HG03558 (cell line): Measurements from ENCODE around the gene MMP10.
"Not testable (repeated sequence)": the region's sequence is repeated elsewhere in the genome, so short reads cannot be mapped to it uniquely, and the experiment has no call there.

Experiments used
- ATAC-seq: cut with Tn5 transposase; IDR thresholded peaks from one replicate; pipeline ENCODE4 v1.9.1; 2021; ENCODE audit warnings: moderate number of reproducible peaks; ENCODE audit not compliant: unreplicated experiment; ENCODE audit errors: extremely low read depth

MMP10 gene

DNA sequence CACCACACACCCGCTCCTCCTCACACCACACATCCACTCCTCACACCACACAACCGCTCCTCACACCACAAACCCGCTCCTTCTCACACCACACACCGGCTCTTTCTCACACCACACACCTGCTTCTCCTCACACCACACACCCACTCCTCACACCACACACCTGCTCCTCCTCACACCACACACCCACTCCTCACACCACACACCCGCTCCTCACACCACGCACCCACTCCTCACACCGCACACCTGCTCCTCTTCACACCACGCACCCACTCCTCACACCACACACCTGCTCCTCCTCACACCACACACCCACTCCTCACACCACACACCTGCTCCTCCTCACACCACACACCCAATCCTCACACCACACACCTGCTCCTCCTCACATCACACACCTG lies 49.5 kb downstream of the MMP10 start:
- ATAC-seq, result not testable (repeated sequence)

DNA sequence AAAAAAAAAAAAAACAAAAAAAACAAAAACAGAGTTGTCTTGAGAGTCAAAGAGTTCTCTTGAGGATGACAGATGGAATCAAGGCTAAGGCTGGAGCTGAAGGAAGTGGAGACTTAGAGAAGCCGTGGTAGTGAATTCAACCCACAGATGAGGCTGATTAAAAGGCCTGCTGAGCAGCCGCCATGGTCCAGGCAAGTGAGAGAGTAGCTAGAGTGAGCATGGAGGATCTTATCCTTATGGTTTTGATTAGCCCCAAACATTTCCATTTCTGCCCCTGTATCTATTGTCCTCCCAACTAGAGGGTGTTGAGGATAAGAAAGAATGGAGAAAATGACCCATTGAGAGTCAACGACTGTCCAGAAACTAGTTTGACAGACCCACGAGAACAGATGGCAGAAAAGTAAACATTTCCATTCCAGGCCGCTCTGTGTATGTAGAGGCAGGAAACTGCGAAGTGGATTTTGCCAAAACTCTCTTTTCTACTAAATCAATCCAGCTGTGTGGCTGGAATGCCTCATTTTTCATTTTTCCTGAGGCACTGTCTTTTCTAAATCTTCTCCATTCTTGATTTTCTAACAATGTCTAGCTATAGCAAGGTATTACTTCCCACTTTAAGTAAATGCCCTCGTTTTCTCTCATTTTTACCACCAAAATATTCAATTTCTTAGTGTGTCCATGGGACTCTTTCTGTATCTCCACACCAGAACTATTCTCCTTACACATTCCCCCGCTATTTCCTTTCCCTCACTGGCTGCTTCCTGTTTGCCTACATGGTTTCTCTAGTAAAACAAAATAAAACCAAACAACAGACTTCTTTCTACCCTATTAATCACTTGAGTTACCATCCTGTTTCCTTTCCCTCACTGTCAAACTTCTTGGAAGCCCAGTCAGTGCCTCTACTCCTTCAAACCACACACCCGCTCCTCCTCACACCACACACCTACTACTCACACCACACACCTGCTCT lies 50.3 kb downstream of the MMP10 start:
- no peak for ATAC-seq

DNA sequence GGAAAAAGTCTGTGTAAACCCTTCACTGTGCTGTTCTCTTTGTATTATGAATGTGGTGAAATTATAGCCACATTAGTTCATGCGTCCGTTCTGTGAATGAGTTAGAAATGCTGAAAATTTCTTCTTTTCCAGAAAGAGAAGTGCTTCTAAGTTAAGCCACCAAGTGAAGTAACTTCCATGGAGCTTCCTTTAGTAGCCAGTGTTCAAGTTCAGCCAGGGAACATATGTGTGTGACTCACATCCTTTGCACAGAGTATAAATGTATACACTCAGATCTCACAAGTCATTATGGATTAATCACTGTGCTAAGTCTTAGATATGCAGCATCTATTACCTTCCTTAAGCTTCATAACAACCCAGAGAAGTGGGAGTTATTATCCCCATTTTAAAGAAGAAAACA lies 52.5 kb downstream of the MMP10 start:
- no peak for ATAC-seq

DNA sequence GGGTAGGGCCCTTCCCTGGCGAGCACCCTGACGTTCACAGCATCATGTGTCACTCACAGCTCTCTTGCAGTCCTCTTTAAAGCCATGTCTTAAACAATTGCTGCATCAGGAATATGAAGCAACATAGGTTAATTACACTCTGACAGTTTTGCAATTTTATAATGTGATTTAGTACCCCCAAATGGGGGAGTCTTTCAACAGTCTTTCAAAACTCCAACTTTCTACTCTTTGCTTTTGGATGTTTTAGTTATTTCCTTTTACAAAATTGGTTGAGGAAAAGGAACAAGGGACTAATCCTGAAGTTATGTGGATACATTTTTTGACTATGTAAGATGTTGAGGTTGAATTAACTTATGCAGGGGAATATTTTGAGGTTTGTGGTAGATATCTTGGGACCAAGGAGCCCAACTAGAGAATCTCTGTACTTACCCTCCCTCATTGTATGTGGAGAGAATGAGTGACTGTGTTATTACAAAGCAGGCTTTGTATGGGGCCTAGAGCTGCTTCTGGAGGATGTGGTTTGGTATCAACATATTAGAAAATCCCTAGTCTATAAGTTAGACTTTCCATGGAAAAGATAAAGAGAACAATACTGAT lies 55.4 kb downstream of the MMP10 start, which contains the start of gene MMP8:
TSS of gene MMP8 (minus strand) at position 51 of the 597 bp plus-strand sequence. CDS start 99 bp downstream, outside the sequence.
- ATAC-seq, result no peak

DNA sequence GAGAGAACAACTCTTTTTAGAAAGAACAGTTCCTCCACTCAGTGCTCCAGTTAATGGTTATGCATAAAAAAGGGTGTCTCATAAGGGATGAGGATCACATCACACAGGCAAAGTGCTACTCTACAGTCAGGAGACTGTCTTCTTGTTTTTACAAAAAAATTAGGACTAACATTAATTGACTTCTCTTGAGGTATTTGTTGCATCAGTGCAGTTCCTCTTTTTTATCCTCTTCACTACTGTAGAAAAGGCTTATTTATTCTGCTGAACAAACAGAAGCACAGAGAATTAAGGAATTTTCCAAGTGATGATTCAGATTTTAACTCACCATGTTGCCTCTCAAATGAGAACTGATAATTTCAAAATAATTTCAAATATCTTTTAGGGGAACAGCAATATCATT lies 57.6 kb downstream of the MMP10 start:
- ATAC-seq, result no peak
